Stimulated activated CD4-positive, alpha-beta T cell treated with anti-CD3 and anti-CD28 coated beads, Interleukin-2, amount 100 ng/mL, for 4 hours (primary cell): ENCODE measurements around the gene LILRA1.
"Not testable (repeated sequence)": the region's sequence is repeated elsewhere in the genome, so short reads cannot be mapped to it uniquely, and the experiment has no call there.

Experiments used
- DNase-seq: peaks from one replicate; pipeline ENCODE4 v3.0.0-alpha.2; 2020; ENCODE audit warnings: low read depth

The LILRA1 gene

GRCh38 chr19:54624934-54625730, 31.7 kb downstream of the LILRA1 start:
- not testable (repeated sequence) for DNase-seq

GRCh38 chr19:54626757-54627156, 33.3 kb downstream of the LILRA1 start:
- DNase-seq, result no peak

- not testable (repeated sequence) for DNase-seq
Observed at GRCh38 chr19:54627912-54628311, 34.5 kb downstream of the LILRA1 start.

- DNase-seq, result not testable (repeated sequence)
Observed at GRCh38 chr19:54630262-54630661, 36.8 kb downstream of the LILRA1 start, which contains the start of gene LILRB1. Gene LILRB1 (plus strand): TSS chr19:54630484. CDS start chr19:54631074, 590 bp downstream.

GRCh38 chr19:54630782-54631181, 37.4 kb downstream of the LILRA1 start:
- DNase-seq, result no peak

GRCh38 chr19:54631489-54632337, 38.3 kb downstream of the LILRA1 start:
- DNase-seq, result not testable (repeated sequence)

- not testable (repeated sequence) for DNase-seq
Observed at GRCh38 chr19:54632517-54632916, 39.1 kb downstream of the LILRA1 start.

GRCh38 chr19:54633401-54633800, 40.0 kb downstream of the LILRA1 start:
- DNase-seq, result no peak

GRCh38 chr19:54636081-54636480, 42.6 kb downstream of the LILRA1 start:
- not testable (repeated sequence) for DNase-seq

GRCh38 chr19:54638683-54639082, 45.3 kb downstream of the LILRA1 start:
- no peak for DNase-seq

GRCh38 chr19:54642953-54643352, 49.5 kb downstream of the LILRA1 start:
- not testable (repeated sequence) for DNase-seq

- not testable (repeated sequence) for DNase-seq
Observed at GRCh38 chr19:54643583-54643982, 50.2 kb downstream of the LILRA1 start.

- no peak for DNase-seq
Observed at GRCh38 chr19:54644056-54644455, 50.6 kb downstream of the LILRA1 start.

GRCh38 chr19:54646331-54646841, 53.0 kb downstream of the LILRA1 start:
- no peak for DNase-seq

GRCh38 chr19:54648129-54648528, 54.7 kb downstream of the LILRA1 start:
- no peak for DNase-seq

GRCh38 chr19:54650108-54650655, 56.8 kb downstream of the LILRA1 start:
- no peak for DNase-seq
